Glutamatergic neuron (in vitro differentiated cells): ENCODE results near the gene PIGU. TPM values are rescaled to one million over a fixed set of nuclear protein-coding genes. Genes with fewer than 3 reads are reported as not detected.
"Not testable (repeated sequence)": the region's sequence is repeated elsewhere in the genome, so short reads cannot be mapped to it uniquely, and the experiment has no call there.

Experiments
- DNase-seq: peaks from one replicate; pipeline ENCODE4 v3.0.0; 2022
- H3K27ac Mint-ChIP-seq: one replicate; pipeline ENCODE4 v1.8.0; 2020; ENCODE audit warnings: mild to moderate bottlenecking, mixed read lengths, inconsistent platforms; ENCODE audit not compliant: unreplicated experiment
- H3K27me3 Mint-ChIP-seq: one replicate; pipeline ENCODE4 v1.8.0; 2020; ENCODE audit warnings: mild to moderate bottlenecking, moderate library complexity, mixed read lengths, inconsistent platforms; ENCODE audit not compliant: unreplicated experiment
- H3K36me3 Mint-ChIP-seq: one replicate; pipeline ENCODE4 v1.8.0; 2020; ENCODE audit warnings: mild to moderate bottlenecking, mixed read lengths, inconsistent platforms; ENCODE audit not compliant: unreplicated experiment
- H3K4me1 Mint-ChIP-seq: one replicate; pipeline ENCODE4 v1.8.0; 2020; ENCODE audit warnings: mild to moderate bottlenecking, low read depth, mixed read lengths, inconsistent platforms; ENCODE audit not compliant: unreplicated experiment
- H3K4me3 Mint-ChIP-seq: one replicate; pipeline ENCODE4 v1.8.0; 2020; ENCODE audit warnings: mild to moderate bottlenecking, mixed read lengths, inconsistent platforms; ENCODE audit not compliant: unreplicated experiment
- H3K9me3 Mint-ChIP-seq: one replicate; pipeline ENCODE4 v1.8.0; 2020; ENCODE audit warnings: mild to moderate bottlenecking, moderate library complexity, mixed read lengths, inconsistent platforms; ENCODE audit not compliant: unreplicated experiment
- total RNA-seq: library from RNA; stranded (reverse); fragmentation: NEBNext Ultra II Directional; extraction: Animal tissue kit (Norgen Biotek cat#: 25700); gene quantifications from one replicate; pipeline ENCODE4 v1.2.1, GENCODE V29; 2021; ENCODE audit not compliant: unreplicated experiment
- TF ChIP-seq, protein P1 (sequence below): fragments of 200-600 bp; sonication (generic); IDR thresholded peaks from one replicate; pipeline ENCODE4 v1.5.0; 2021; ENCODE audit not compliant: partially characterized antibody, unreplicated experiment

PIGU gene
- total RNA-seq, 1 donor from 2014 or later, result 19.4 TPM

- no peak for DNase-seq
- peaks cover 5% of the 10 kb centered on the region for H3K27me3 Mint-ChIP-seq
- TF ChIP-seq, protein P1, sequence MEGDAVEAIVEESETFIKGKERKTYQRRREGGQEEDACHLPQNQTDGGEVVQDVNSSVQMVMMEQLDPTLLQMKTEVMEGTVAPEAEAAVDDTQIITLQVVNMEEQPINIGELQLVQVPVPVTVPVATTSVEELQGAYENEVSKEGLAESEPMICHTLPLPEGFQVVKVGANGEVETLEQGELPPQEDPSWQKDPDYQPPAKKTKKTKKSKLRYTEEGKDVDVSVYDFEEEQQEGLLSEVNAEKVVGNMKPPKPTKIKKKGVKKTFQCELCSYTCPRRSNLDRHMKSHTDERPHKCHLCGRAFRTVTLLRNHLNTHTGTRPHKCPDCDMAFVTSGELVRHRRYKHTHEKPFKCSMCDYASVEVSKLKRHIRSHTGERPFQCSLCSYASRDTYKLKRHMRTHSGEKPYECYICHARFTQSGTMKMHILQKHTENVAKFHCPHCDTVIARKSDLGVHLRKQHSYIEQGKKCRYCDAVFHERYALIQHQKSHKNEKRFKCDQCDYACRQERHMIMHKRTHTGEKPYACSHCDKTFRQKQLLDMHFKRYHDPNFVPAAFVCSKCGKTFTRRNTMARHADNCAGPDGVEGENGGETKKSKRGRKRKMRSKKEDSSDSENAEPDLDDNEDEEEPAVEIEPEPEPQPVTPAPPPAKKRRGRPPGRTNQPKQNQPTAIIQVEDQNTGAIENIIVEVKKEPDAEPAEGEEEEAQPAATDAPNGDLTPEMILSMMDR, result no peak
- peaks cover 12% of the 10 kb centered on the region for H3K4me1 Mint-ChIP-seq
- H3K36me3 Mint-ChIP-seq, result no peaks in the 10 kb centered on the region
- peak overlapping the region; percentile 68 for H3K27ac Mint-ChIP-seq
- no peak overlapping the region for H3K4me3 Mint-ChIP-seq
- no peaks in the 10 kb centered on the region for H3K9me3 Mint-ChIP-seq
These were observed 151.0 kb downstream of the PIGU start for GRCh38 chr20:34525709-34526416.

DNA sequence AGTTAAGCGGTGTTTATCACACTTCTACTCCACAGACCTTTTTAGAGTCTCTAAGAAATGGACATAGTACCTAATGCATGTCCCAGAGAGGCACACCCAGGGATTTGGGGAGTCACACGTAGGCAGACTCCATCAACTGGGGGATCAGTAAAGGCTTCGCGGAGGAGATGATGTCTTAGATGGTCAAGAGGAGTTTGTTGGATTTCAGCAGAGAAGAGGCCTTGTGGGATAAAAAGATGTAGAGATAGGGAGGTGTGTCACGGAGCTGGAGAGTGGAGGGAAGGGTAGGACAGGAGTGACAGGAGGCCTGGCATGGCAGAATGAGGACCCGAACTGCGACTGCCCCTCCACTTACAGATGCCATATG lies 151.6 kb downstream of the PIGU start:
- Mint-ChIP-seq H3K4me3 (no peak overlapping the region), H3K27me3 (peaks cover 3% of the 10 kb centered on the region), H3K27ac (no peak overlapping the region), H3K9me3 (no peaks in the 10 kb centered on the region), H3K4me1 (peaks cover 9% of the 10 kb centered on the region), H3K36me3 (no peaks in the 10 kb centered on the region)
- TF ChIP-seq, protein P1, result no peak
- DNase-seq, result no peak

DNA sequence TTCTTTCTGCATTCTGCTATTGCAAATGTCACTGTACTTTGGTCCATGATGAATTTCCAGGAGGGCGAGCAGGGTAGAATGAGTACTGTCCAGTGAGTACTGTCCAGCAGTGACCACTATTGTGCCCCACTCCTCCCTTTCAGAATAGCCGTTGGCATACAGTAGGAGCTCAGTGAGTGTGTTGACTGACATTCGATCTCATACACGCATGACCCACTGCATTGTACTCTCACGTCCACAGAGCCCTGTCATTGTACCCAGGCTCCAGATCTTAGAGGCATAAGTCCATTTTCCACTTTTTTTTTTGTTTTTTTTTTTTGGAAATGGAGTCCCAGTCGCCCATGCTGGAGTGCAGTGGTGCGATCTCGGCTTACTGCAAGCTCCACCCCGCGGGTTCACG lies 152.5 kb downstream of the PIGU start:
- no peak overlapping the region for H3K27ac Mint-ChIP-seq
- no peak for DNase-seq
- TF ChIP-seq, protein P1, result no peak

GRCh38 chr20:34522969-34523871 lies 153.7 kb downstream of the PIGU start:
- DNase-seq, result peak; percentile 82
- TF ChIP-seq, protein P1, result peak; percentile 58

More for the DNA sequence above, 152.5 kb downstream of the PIGU start:
- Mint-ChIP-seq H3K4me3 (peak overlapping the region; percentile 34), H3K4me1 (peaks cover 9% of the 10 kb centered on the region), H3K36me3 (no peaks in the 10 kb centered on the region), H3K9me3 (no peaks in the 10 kb centered on the region), H3K27me3 (peaks cover 3% of the 10 kb centered on the region)

DNA sequence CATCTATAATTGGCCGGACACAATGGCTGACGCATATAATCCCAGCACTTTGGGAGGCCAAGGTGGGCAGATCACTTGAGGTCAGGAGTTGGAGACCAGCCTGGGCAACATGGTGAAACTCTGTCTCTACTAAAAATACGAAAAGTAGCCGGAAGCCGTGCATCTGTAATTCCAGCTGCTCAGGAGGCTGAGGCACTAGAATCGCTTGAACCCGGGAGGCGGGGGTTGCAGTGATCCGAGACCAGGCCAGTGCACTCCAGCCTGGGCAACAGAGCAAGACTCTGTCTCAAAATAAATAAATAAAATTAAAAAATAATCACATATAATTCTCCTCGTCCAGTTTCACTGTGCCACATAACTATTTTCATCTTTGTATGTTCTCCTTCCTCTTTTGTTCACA lies 157.1 kb downstream of the PIGU start:
- not testable (repeated sequence) for H3K4me3 Mint-ChIP-seq, H3K4me1 Mint-ChIP-seq, DNase-seq, H3K27ac Mint-ChIP-seq, H3K36me3 Mint-ChIP-seq
- peaks cover 10% of the 10 kb centered on the region for H3K27me3 Mint-ChIP-seq
- peaks cover 11% of the 10 kb centered on the region for H3K9me3 Mint-ChIP-seq

More at GRCh38 chr20:34522969-34523871, 153.7 kb downstream of the PIGU start:
- Mint-ChIP-seq H3K4me1 (peaks cover 9% of the 10 kb centered on the region), H3K36me3 (no peaks in the 10 kb centered on the region), H3K27me3 (peaks cover 3% of the 10 kb centered on the region), H3K4me3 (no peak overlapping the region), H3K27ac (peak overlapping the region; percentile 66), H3K9me3 (no peaks in the 10 kb centered on the region)

DNA sequence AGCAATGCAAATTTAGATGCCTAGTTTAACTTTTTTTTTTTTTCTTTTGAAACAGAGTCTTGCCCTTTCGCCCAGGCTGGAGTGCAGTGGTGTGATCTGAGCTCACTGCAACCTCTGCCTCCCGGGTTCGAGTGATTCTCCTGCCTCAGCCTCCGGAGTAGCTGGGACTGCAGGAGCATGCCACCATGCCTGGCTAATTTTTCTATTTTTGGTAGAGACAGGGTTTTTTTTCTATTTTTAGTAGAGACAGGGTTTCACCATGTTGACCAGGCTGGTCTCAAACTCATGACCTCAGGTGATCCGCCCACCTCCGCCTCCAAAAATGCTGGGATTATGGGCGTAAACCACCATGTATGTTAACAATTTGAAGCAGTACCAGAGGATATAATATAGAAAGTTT lies 158.0 kb downstream of the PIGU start:
- Mint-ChIP-seq H3K27me3 (peaks cover 10% of the 10 kb centered on the region), H3K9me3 (peaks cover 12% of the 10 kb centered on the region), H3K4me1 (peaks cover 17% of the 10 kb centered on the region), H3K4me3 (peak overlapping the region; percentile 74)
- not testable (repeated sequence) for H3K36me3 Mint-ChIP-seq, H3K27ac Mint-ChIP-seq, DNase-seq
